Ishikawa (cell line): ENCODE data around the gene CCDC18.

Source experiments
- CEBPB ChIP-seq: IDR thresholded peaks from 2 replicates; pipeline ENCODE4 v1.6.1; 2012
- CREB1 ChIP-seq: IDR thresholded peaks from 2 replicates; pipeline ENCODE4 v1.6.1; 2012; ENCODE audit warnings: low read depth
- EGR1 ChIP-seq: IDR thresholded peaks from 2 replicates; pipeline ENCODE4 v1.6.1; 2012
- EP300 ChIP-seq: IDR thresholded peaks from 2 replicates; pipeline ENCODE4 v1.6.1; 2012; ENCODE audit warnings: borderline replicate concordance
- FOXM1 ChIP-seq: IDR thresholded peaks from 2 replicates; pipeline ENCODE4 v1.6.1; 2012; ENCODE audit warnings: low read depth, borderline replicate concordance
- MAX ChIP-seq: IDR thresholded peaks from 2 replicates; pipeline ENCODE4 v1.6.1; 2012
- NFIC ChIP-seq: IDR thresholded peaks from 2 replicates; pipeline ENCODE4 v1.6.1; 2012
- RAD21 ChIP-seq: IDR thresholded peaks from 2 replicates; pipeline ENCODE4 v1.6.1; 2012; ENCODE audit warnings: low read depth
- REST ChIP-seq: IDR thresholded peaks from 2 replicates; pipeline ENCODE4 v1.6.1; 2012; ENCODE audit warnings: low read depth, mild to moderate bottlenecking
- TAF1 ChIP-seq: IDR thresholded peaks from 2 replicates; pipeline ENCODE4 v1.6.1; 2012; ENCODE audit warnings: low read depth, mild to moderate bottlenecking
- TCF12 ChIP-seq: IDR thresholded peaks from 2 replicates; pipeline ENCODE4 v1.6.1; 2012; ENCODE audit warnings: low read depth
- TEAD4 ChIP-seq: IDR thresholded peaks from 2 replicates; pipeline ENCODE4 v1.6.1; 2012
- USF1 ChIP-seq: IDR thresholded peaks from 2 replicates; pipeline ENCODE4 v1.6.1; 2012
- YY1 ChIP-seq: IDR thresholded peaks from 2 replicates; pipeline ENCODE4 v1.6.1; 2012; ENCODE audit warnings: low read depth
- ZBTB7A ChIP-seq: IDR thresholded peaks from 2 replicates; pipeline ENCODE4 v1.6.1; 2012; ENCODE audit warnings: low read depth

CCDC18 gene

GRCh38 chr1:93186667-93187066 is 6.1 kb downstream of the CCDC18 start:
- TF ChIP-seq TEAD4 (no peak), USF1 (no peak), EP300 (no peak)

GRCh38 chr1:93190432-93190831 is 9.9 kb downstream of the CCDC18 start:
- no peak for TF ChIP-seq TAF1
- TF ChIP-seq CREB1 = no peak
- TF ChIP-seq USF1 = no peak
- no peak for TF ChIP-seq REST

- TF ChIP-seq CEBPB (no peak), TEAD4 (no peak), FOXM1 (no peak), MAX (no peak), EP300 (no peak), ZBTB7A (no peak), CREB1 (no peak), EGR1 (no peak), USF1 (no peak), NFIC (no peak), RAD21 (no peak), YY1 (no peak), TCF12 (no peak)
Measured at GRCh38 chr1:93194231-93194990, 13.9 kb downstream of the CCDC18 start.

- no peak for TF ChIP-seq NFIC
- no peak for TF ChIP-seq EGR1
- no peak for TF ChIP-seq TCF12
- TF ChIP-seq RAD21 = no peak
- no peak for TF ChIP-seq EP300
- no peak for TF ChIP-seq FOXM1
- TF ChIP-seq MAX = no peak
- TF ChIP-seq REST = no peak
- no peak for TF ChIP-seq CREB1
- TF ChIP-seq YY1 = no peak
- no peak for TF ChIP-seq TAF1
- no peak for TF ChIP-seq TEAD4
- TF ChIP-seq ZBTB7A = no peak
- TF ChIP-seq USF1 = no peak
- TF ChIP-seq CEBPB = no peak
Measured at GRCh38 chr1:93196591-93196990, 16.1 kb downstream of the CCDC18 start.

GRCh38 chr1:93199150-93199549 is 18.6 kb downstream of the CCDC18 start:
- TF ChIP-seq ZBTB7A (no peak), RAD21 (no peak), MAX (no peak), NFIC (no peak), FOXM1 (no peak), CREB1 (no peak), TEAD4 (no peak)
